A549 (cell line): ENCODE data around the gene HDAC10. TPM values are rescaled to one million over a fixed set of nuclear protein-coding genes. Genes with fewer than 3 reads are reported as not detected.

ENCODE experiments used
- ATAC-seq, 2 experiments: fragments of 200-7000 bp in 1 of 2; fragments of >200 bp in 1 of 2; cut with Nextera tagmentation in 1 of 2; cut with Tn5 transposase in 1 of 2; 3 replicates each; pipeline versions ENCODE4 v1.8.0 to v1.9.1; 2018 to 2020; ENCODE audit warnings: mild to moderate bottlenecking in 1 of 2, moderate library complexity in 1 of 2
- CTCF ChIA-PET: fragments of 300-600 bp; sonication (Branson Sonifier 250); formaldehyde crosslinking; extraction: SDS; loops from one replicate; lab custom pipeline; 2021; ENCODE audit warnings: antibody characterized with exemption, inconsistent platforms; lab: Yijun Ruan, JAX
- POLR2A ChIA-PET: fragments of 350-600 bp; formaldehyde crosslinking; extraction: SDS; loops from one replicate; lab custom pipeline; 2021; ENCODE audit warnings: antibody characterized with exemption, inconsistent platforms; lab: Yijun Ruan, JAX
- DNase-seq, 2 experiments: peaks; one replicate each; pipeline versions ENCODE4 v3.0.0 to v3.0.0-alpha.2; 2011 to 2016; ENCODE audit warnings: low read depth in 1 of 2, low spot score in 1 of 2
- FAIRE-seq: peaks from 2 replicates; lab custom pipeline; 2011; peaks lifted over from hg19 to GRCh38; lab: Jason Lieb, UNC
- H3K27ac ChIP-seq, 2 experiments: fragments of >200 bp; sonication (Bioruptor Twin); formaldehyde crosslinking; 3 replicates each; pipeline ENCODE4 v1.5.1; 2016 to 2017
- H3K4me1 ChIP-seq: fragments of >200 bp; sonication (Bioruptor Twin); formaldehyde crosslinking; 3 replicates; pipeline ENCODE4 v1.6.1; 2016
- H3K4me2 ChIP-seq: fragments of >200 bp; sonication (Bioruptor Twin); formaldehyde crosslinking; 3 replicates; pipeline ENCODE4 v1.6.1; 2016
- H3K4me3 ChIP-seq: fragments of >200 bp; sonication (Bioruptor Twin); formaldehyde crosslinking; 3 replicates; pipeline ENCODE4 v1.5.1; 2016
- H3K9me3 ChIP-seq: fragments of >200 bp; sonication (Bioruptor Twin); formaldehyde crosslinking; 3 replicates; pipeline ENCODE4 v1.6.1; 2016
- CEBPB ChIP-seq, 2 experiments: fragments of >200 bp in 1 of 2; sonication (Bioruptor Twin) in 1 of 2; formaldehyde crosslinking in 1 of 2; IDR thresholded peaks; 2 replicates each; pipeline ENCODE4 v1.6.1; 2012 to 2016
- EHF ChIP-seq: fragments of 250-450 bp; sonication (Bioruptor Pico); IDR thresholded peaks from 2 replicates; pipeline ENCODE4 v1.5.0; 2020; ENCODE audit warnings: mild to moderate bottlenecking
- ESRRA ChIP-seq: fragments of 150-350 bp; IDR thresholded peaks from 2 replicates; pipeline ENCODE4 v1.6.1; 2014; ENCODE audit warnings: mild to moderate bottlenecking, low read length, borderline replicate concordance
- FOXS1 ChIP-seq: fragments of 250-450 bp; sonication (Bioruptor Pico); IDR thresholded peaks from 2 replicates; pipeline ENCODE4 v1.5.0; 2020; ENCODE audit warnings: mild to moderate bottlenecking, moderate library complexity
- HOXA7 ChIP-seq: fragments of 250-450 bp; sonication (Bioruptor Pico); IDR thresholded peaks from 2 replicates; pipeline ENCODE4 v1.5.0; 2020; ENCODE audit warnings: mild to moderate bottlenecking, moderate library complexity
- JUNB ChIP-seq: fragments of >200 bp; sonication (Bioruptor Twin); formaldehyde crosslinking; IDR thresholded peaks from 2 replicates; pipeline ENCODE4 v1.6.1; 2016
- KDM1A ChIP-seq: fragments of 200-600 bp; sonication (generic); IDR thresholded peaks from 2 replicates; pipeline ENCODE4 v1.6.1; 2016; ENCODE audit warnings: low read depth, mild to moderate bottlenecking
- KDM5A ChIP-seq: fragments of 200-600 bp; sonication (generic); IDR thresholded peaks from 2 replicates; pipeline ENCODE4 v1.6.1; 2016; ENCODE audit warnings: antibody characterized with exemption, mild to moderate bottlenecking
- MYC ChIP-seq: IDR thresholded peaks from 2 replicates; pipeline ENCODE4 v1.6.1; 2012; ENCODE audit warnings: mild to moderate bottlenecking, inconsistent platforms, low read length, improper control_type of control experiment, borderline replicate concordance
- NR3C1 ChIP-seq: fragments of >200 bp; sonication (Bioruptor Twin); formaldehyde crosslinking; IDR thresholded peaks from 3 replicates; pipeline ENCODE4 v1.6.1; 2017
- PHF8 ChIP-seq: fragments of 200-600 bp; sonication (generic); IDR thresholded peaks from 2 replicates; pipeline ENCODE4 v1.6.1; 2016; ENCODE audit warnings: low read depth, mild to moderate bottlenecking, antibody characterized with exemption, moderate library complexity, borderline replicate concordance
- POLR2AphosphoS2 ChIP-seq: conservative IDR thresholded peaks from 2 replicates; pipeline ENCODE4 v1.6.1; 2012; ENCODE audit warnings: low read length, improper control_type of control experiment, inconsistent platforms
- RARB ChIP-seq: fragments of 250-450 bp; sonication (Bioruptor Pico); IDR thresholded peaks from 2 replicates; pipeline ENCODE4 v1.8.0; 2021; ENCODE audit warnings: mild to moderate bottlenecking, moderate library complexity
- RCOR1 ChIP-seq: fragments of 150-350 bp; IDR thresholded peaks from 2 replicates; pipeline ENCODE4 v1.6.1; 2014; ENCODE audit warnings: antibody characterized with exemption, low read length, low read depth
- RFX5 ChIP-seq: fragments of 450-650 bp; IDR thresholded peaks from 2 replicates; pipeline ENCODE4 v1.7.1; 2014; ENCODE audit warnings: antibody characterized with exemption, mild to moderate bottlenecking, moderate library complexity
- SREBF2 ChIP-seq: fragments of 450-650 bp; IDR thresholded peaks from 2 replicates; pipeline ENCODE4 v1.6.1; 2014; ENCODE audit warnings: mild to moderate bottlenecking, moderate library complexity
- ZSCAN20 ChIP-seq: fragments of 250-450 bp; sonication (Bioruptor Pico); IDR thresholded peaks from 2 replicates; pipeline ENCODE4 v1.8.0; 2022; ENCODE audit warnings: mild to moderate bottlenecking, moderate library complexity
- WGBS: methylation state at CpG from one replicate; pipeline ENCODE4 v1.1.6; 2017; ENCODE audit errors: missing lambda C conversion rate; 5-methylcytosine and 5-hydroxymethylcytosine counted together
- polyA plus RNA-seq, 4 experiments: library from polyadenylated mRNA; depleted of rRNA in 3 of 4; stranded (reverse); fragments of >200 nt; fragmentation: RNase III in 1 of 4; extraction: RNeasy Plus Mini Kit Qiagen cat#74134 plus additional on column Dnase treatment in 1 of 4; gene quantifications; 2 replicates in 3 of 4; 3 replicates in 1 of 4; pipeline ENCODE4 v1.2.3, GENCODE V29; 2011 to 2017
- TF ChIP-seq, protein P1 (sequence below): IDR thresholded peaks from 2 replicates; pipeline ENCODE4 v1.6.1; 2012; ENCODE audit warnings: low read depth, borderline replicate concordance
- TF ChIP-seq, protein P2 (sequence below): fragments of 250-450 bp; sonication (Bioruptor Pico); IDR thresholded peaks from 2 replicates; pipeline ENCODE4 v1.5.0; 2021; ENCODE audit warnings: mild to moderate bottlenecking, moderate library complexity, borderline replicate concordance
- TF ChIP-seq, protein P3 (sequence below): fragments of 450-650 bp; IDR thresholded peaks from 2 replicates; pipeline ENCODE4 v1.6.1; 2014; ENCODE audit warnings: antibody characterized with exemption

HDAC10 gene
- polyA plus RNA-seq, 2 of the 4 experiments (the other 2 are of a cell fraction) = 2.4 to 12.0 TPM

DNA sequence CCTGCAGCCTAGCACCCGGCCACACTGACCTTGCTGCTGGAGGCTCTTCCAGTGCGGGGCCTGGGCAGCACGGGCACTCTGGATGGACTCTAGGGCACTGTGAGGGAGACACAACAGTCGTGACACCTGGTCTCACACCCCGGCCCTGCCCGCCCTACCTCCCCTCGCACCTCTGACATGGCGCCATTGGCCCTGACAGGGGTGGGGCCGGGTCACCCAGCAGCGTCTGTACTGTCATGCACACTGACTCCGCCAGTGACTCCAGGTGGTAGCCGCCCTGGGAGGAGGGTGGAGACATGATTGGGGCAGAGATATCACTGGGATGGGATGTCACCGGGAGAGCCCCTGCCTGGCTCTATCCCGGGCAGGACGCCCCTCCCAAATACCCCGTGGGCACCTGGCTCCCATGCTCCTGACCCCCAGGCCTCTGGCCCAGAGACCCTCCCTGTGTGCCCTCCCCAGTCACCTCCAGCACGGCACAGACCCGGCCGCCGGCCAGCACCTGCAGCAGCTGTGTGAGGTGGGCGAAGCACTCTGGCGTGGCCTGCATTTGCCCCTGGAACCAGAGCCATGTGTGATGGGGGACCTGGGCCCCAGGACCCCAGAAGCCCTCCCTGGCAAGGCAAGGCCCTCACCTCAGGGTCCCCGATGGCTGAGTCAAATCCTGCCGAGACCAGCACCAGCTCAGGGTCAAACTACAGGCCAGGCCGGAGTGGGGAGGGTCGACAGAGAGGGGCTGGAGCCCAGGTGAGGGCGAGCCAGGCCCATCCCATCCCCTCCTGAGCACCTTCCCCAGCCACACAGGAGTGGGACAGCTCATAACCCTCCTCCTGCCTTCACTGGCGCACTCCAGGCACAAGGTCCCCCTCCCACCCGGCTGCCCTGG, 2.6 kb downstream of the HDAC10 start:
- FAIRE-seq = no peak
- TF ChIP-seq RCOR1 (no peak), KDM1A (no peak)
- Histone ChIP-seq H3K9me3 (no peaks in the 10 kb centered on the region), H3K4me2 (no peak overlapping the region), H3K4me3 (no peak overlapping the region), H3K4me1 (peaks cover 19% of the 10 kb centered on the region; the same call in 2 of the 3 replicates), H3K27ac (no peak overlapping the region)
- DNase-seq = no peak
- no peak for ATAC-seq
- CTCF ChIA-PET = interaction anchor here (1.0 to 5.6 kb wide), 3 partner anchors 77 to 204 kb away, joined by 3 to 74 read pairs (median 3); partner anchors contain the start of gene DENND6B
- POLR2A ChIA-PET = interaction anchor here (1.1 kb wide), 1 partner anchor 23 kb away, joined by 3 read pairs; no protein-coding TSS in a partner anchor
- 80% methylated on average over 2 of the region's 29 CpGs for WGBS

DNA sequence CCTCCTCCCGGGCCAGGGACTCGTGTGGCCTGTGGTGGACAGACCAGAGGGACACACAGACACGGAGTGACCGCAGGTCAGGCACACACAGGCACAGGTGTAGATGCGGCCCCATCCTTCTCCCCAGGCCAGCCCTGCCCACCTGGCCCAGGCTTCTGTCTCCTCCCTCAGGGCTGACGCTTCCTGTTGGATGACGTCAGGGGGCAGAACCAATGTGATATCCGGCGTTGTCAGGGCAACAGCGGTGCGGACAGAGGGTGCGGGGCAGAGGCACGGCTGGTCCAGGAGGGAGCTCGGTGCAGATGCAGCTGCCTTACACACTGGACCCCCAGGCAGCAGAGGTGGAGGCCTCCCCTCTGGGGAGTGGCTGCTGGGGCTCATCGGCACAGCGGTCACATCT, 3.3 kb downstream of the HDAC10 start:
- peaks cover 22% of the 10 kb centered on the region; the same call in 2 of the 3 replicates for H3K4me1 ChIP-seq
- no peaks in the 10 kb centered on the region for H3K9me3 ChIP-seq
- POLR2A ChIA-PET = interaction anchor here (1.1 kb wide), 1 partner anchor 24 kb away, joined by 3 read pairs; no protein-coding TSS in a partner anchor
- no peak for FAIRE-seq
- TF ChIP-seq KDM1A = no peak
- TF ChIP-seq SREBF2 = no peak
- no peak for TF ChIP-seq FOXS1
- no peak for TF ChIP-seq NR3C1
- TF ChIP-seq ZSCAN20 (CRISPR knock-in tag) = no peak
- no peak for TF ChIP-seq ESRRA
- TF ChIP-seq PHF8 = no peak
- TF ChIP-seq RARB (CRISPR knock-in tag) = no peak
- no peak; the same call in 1 of the 2 replicates for TF ChIP-seq POLR2AphosphoS2
- no peak for TF ChIP-seq HOXA7 (CRISPR knock-in tag)
- TF ChIP-seq CEBPB (IDR thresholded peaks at IDR 0.05) = no peak
- TF ChIP-seq, protein P1, sequence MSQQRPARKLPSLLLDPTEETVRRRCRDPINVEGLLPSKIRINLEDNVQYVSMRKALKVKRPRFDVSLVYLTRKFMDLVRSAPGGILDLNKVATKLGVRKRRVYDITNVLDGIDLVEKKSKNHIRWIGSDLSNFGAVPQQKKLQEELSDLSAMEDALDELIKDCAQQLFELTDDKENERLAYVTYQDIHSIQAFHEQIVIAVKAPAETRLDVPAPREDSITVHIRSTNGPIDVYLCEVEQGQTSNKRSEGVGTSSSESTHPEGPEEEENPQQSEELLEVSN = no peak
- no peak for TF ChIP-seq RCOR1
- TF ChIP-seq, protein P2, sequence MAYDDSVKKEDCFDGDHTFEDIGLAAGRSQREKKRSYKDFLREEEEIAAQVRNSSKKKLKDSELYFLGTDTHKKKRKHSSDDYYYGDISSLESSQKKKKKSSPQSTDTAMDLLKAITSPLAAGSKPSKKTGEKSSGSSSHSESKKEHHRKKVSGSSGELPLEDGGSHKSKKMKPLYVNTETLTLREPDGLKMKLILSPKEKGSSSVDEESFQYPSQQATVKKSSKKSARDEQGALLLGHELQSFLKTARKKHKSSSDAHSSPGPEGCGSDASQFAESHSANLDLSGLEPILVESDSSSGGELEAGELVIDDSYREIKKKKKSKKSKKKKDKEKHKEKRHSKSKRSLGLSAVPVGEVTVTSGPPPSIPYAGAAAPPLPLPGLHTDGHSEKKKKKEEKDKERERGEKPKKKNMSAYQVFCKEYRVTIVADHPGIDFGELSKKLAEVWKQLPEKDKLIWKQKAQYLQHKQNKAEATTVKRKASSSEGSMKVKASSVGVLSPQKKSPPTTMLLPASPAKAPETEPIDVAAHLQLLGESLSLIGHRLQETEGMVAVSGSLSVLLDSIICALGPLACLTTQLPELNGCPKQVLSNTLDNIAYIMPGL (CRISPR knock-in tag) = no peak
- no peak for TF ChIP-seq RFX5
- no peak for TF ChIP-seq MYC
- TF ChIP-seq, protein P3, sequence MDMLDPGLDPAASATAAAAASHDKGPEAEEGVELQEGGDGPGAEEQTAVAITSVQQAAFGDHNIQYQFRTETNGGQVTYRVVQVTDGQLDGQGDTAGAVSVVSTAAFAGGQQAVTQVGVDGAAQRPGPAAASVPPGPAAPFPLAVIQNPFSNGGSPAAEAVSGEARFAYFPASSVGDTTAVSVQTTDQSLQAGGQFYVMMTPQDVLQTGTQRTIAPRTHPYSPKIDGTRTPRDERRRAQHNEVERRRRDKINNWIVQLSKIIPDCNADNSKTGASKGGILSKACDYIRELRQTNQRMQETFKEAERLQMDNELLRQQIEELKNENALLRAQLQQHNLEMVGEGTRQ = no peak
- TF ChIP-seq KDM5A = no peak
- TF ChIP-seq EHF (CRISPR knock-in tag) = no peak
- no peak for TF ChIP-seq JUNB
- no peak overlapping the region for H3K27ac ChIP-seq
- H3K4me2 ChIP-seq = no peak overlapping the region
- DNase-seq = peak in 1 of 2 experiments; percentile 54
- 93% methylated on average over 2 of the region's 16 CpGs for WGBS
- 0 out of 6 replicates have a peak, but pooled peaks of 1 of the 2 experiments have one; percentile 0 for ATAC-seq
- CTCF ChIA-PET = interaction anchor here (1.0 to 1.1 kb wide), 2 partner anchors 94 to 205 kb away, joined by 3 read pairs; no protein-coding TSS in a partner anchor
- no peak overlapping the region for H3K4me3 ChIP-seq
